Parathyroid adenoma (tissue), 2 donors: ENCODE results near the gene NRBP1.

Source experiments
- H2AFZ ChIP-seq: fragments of 300-600 bp; sonication (generic); one replicate; pipeline ENCODE4 v1.7.0; 2017; ENCODE audit warnings: antibody characterized with exemption, mild to moderate bottlenecking
- H3K27ac ChIP-seq: fragments of 300-600 bp; sonication (generic); one replicate; pipeline ENCODE4 v1.7.0; 2017
- H3K27me3 ChIP-seq: fragments of 300-600 bp; sonication (generic); one replicate; pipeline ENCODE4 v1.7.0; 2017; ENCODE audit warnings: low read length; ENCODE audit not compliant: control insufficient read depth, insufficient read depth
- H3K36me3 ChIP-seq: fragments of 300-600 bp; sonication (generic); one replicate; pipeline ENCODE4 v1.7.0; 2017; ENCODE audit warnings: low read length; ENCODE audit not compliant: control insufficient read depth, insufficient read depth
- H3K4me1 ChIP-seq: fragments of 300-600 bp; sonication (generic); one replicate; pipeline ENCODE4 v1.7.0; 2017; ENCODE audit warnings: control low read depth
- H3K4me2 ChIP-seq: fragments of 300-600 bp; sonication (generic); one replicate; pipeline ENCODE4 v1.7.0; 2017; ENCODE audit warnings: low read length
- H3K4me3 ChIP-seq: fragments of 300-600 bp; sonication (generic); one replicate; pipeline ENCODE4 v1.7.0; 2017; ENCODE audit warnings: low read depth, low read length
- H3K79me2 ChIP-seq: fragments of 300-600 bp; sonication (generic); one replicate; pipeline ENCODE4 v1.7.0; 2017; ENCODE audit warnings: control low read depth
- H3K9ac ChIP-seq: fragments of 300-600 bp; sonication (generic); one replicate; pipeline ENCODE4 v1.7.0; 2017; ENCODE audit warnings: mild to moderate bottlenecking
- H3K9me3 ChIP-seq: fragments of 300-600 bp; sonication (generic); one replicate; pipeline ENCODE4 v1.7.0; 2017; ENCODE audit warnings: low read length; ENCODE audit not compliant: control insufficient read depth
- TF ChIP-seq, protein P1 (sequence below): fragments of 300-600 bp; sonication (generic); IDR thresholded peaks from one replicate; pipeline ENCODE4 v1.7.0; 2017; ENCODE audit warnings: antibody characterized with exemption, mild to moderate bottlenecking
- donor health status: primary hyperparathyroidism.

The NRBP1 gene

DNA sequence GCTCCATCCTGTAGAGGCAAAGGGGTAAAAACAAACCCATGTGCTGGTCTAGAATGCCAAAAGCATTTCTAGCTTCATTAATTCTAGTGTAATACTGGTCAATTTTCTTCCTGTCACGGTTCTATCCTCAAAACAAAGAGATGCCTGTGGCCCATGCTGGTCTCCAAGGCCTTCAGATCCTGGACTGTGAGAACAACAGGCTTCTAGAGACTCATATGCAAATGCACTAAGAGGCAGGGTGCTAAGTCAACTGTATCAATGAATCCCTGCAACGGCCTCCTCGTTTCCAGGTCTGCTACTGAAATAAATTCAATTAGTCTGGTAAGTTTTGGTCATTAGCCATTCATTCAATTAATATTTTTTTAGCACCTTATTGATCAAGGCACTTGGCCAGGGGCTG, 57.1 kb downstream of the NRBP1 start:
- no peaks in the 10 kb centered on the region for H3K36me3 ChIP-seq
- H3K79me2 ChIP-seq: no peaks in the 10 kb centered on the region
- H3K4me2 ChIP-seq: no peak overlapping the region
- H3K27ac ChIP-seq: no peak overlapping the region
- no peaks in the 10 kb centered on the region for H3K9me3 ChIP-seq
- peaks cover 5% of the 10 kb centered on the region for H3K4me1 ChIP-seq
- TF ChIP-seq, protein P1, sequence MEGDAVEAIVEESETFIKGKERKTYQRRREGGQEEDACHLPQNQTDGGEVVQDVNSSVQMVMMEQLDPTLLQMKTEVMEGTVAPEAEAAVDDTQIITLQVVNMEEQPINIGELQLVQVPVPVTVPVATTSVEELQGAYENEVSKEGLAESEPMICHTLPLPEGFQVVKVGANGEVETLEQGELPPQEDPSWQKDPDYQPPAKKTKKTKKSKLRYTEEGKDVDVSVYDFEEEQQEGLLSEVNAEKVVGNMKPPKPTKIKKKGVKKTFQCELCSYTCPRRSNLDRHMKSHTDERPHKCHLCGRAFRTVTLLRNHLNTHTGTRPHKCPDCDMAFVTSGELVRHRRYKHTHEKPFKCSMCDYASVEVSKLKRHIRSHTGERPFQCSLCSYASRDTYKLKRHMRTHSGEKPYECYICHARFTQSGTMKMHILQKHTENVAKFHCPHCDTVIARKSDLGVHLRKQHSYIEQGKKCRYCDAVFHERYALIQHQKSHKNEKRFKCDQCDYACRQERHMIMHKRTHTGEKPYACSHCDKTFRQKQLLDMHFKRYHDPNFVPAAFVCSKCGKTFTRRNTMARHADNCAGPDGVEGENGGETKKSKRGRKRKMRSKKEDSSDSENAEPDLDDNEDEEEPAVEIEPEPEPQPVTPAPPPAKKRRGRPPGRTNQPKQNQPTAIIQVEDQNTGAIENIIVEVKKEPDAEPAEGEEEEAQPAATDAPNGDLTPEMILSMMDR: no peak
- no peak overlapping the region for H2AFZ ChIP-seq
- no peak overlapping the region for H3K4me3 ChIP-seq
- H3K27me3 ChIP-seq: no peaks in the 10 kb centered on the region
- no peak overlapping the region for H3K9ac ChIP-seq

DNA sequence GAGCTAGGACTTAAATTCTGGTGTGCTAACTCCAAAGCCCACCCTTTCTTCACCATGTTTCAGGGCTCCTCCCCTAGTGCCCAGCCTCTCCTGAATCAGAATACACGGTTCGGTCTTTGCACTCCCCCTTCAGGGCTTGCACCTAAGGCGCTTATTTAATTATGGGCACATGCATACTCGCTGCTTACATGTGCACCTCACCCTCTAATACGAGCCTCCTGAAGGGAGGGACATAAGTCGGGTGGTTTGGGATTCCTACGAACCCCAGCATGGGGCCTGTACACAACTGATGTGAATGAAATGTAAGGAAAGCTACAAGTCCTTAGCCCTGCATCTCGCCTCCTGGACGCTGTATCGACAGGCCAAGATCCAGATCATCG, 60.7 kb downstream of the NRBP1 start:
- H3K9me3 ChIP-seq: no peaks in the 10 kb centered on the region

GRCh38 chr2:27489498-27490397, 61.3 kb downstream of the NRBP1 start, which contains the start of gene IFT172:
TSS of gene IFT172 (minus strand) at chr2:27489743. CDS start at chr2:27489653, 90 bp downstream.
- peak within 1 kb of the TSS; percentile 75 for H3K4me3 ChIP-seq
- TF ChIP-seq, protein P1: no peak
- no peaks in the 10 kb centered on the region for H3K9me3 ChIP-seq
- no peak within 1 kb of the TSS for H3K9ac ChIP-seq
- H3K4me2 ChIP-seq: peak within 1 kb of the TSS; percentile 76
- H2AFZ ChIP-seq: peak within 1 kb of the TSS; percentile 76
- H3K27ac ChIP-seq: peak within 1 kb of the TSS; percentile 64
- H3K4me1 ChIP-seq: peaks cover 5% of the 10 kb centered on the region
- H3K79me2 ChIP-seq: no peaks in the 10 kb centered on the region
- H3K36me3 ChIP-seq: no peaks in the 10 kb centered on the region
- no peaks in the 10 kb centered on the region for H3K27me3 ChIP-seq

More for the DNA sequence above, 60.7 kb downstream of the NRBP1 start:
- H3K9ac ChIP-seq: no peak overlapping the region
- no peaks in the 10 kb centered on the region for H3K36me3 ChIP-seq
- TF ChIP-seq, protein P1: no peak
- peak overlapping the region; percentile 76 for H2AFZ ChIP-seq
- no peaks in the 10 kb centered on the region for H3K27me3 ChIP-seq
- H3K4me3 ChIP-seq: peak overlapping the region; percentile 75
- peak overlapping the region; percentile 76 for H3K4me2 ChIP-seq
- H3K27ac ChIP-seq: peak overlapping the region; percentile 64
- no peaks in the 10 kb centered on the region for H3K79me2 ChIP-seq
- H3K4me1 ChIP-seq: peaks cover 5% of the 10 kb centered on the region
